AG10803 (cell line): ENCODE data around the gene STRBP.
"Not testable (repeated sequence)": the region's sequence is repeated elsewhere in the genome, so short reads cannot be mapped to it uniquely, and the experiment has no call there.

Source experiments
- DNase-seq: peaks from one replicate; pipeline ENCODE4 v3.0.0; 2010; ENCODE audit warnings: low read depth
- H3K4me3 ChIP-seq: 2 replicates; pipeline ENCODE4 v1.5.1; 2011; ENCODE audit warnings: mild to moderate bottlenecking, low read length, control low read depth
- CTCF ChIP-seq: conservative IDR thresholded peaks from 2 replicates; pipeline ENCODE4 v1.5.1; 2011; ENCODE audit warnings: mild to moderate bottlenecking, low read length, control low read depth, inconsistent platforms

The STRBP gene

GRCh38 chr9:123310551-123311249, 42.3 kb upstream of the STRBP start:
- H3K4me3 ChIP-seq, result no peak overlapping the region
- no peak for TF ChIP-seq CTCF
- DNase-seq, result no peak

- no peak for TF ChIP-seq CTCF
- H3K4me3 ChIP-seq, result no peak overlapping the region
- DNase-seq, result no peak
These were observed 41.2 kb upstream of the STRBP start for GRCh38 chr9:123309611-123310010.

- no peak overlapping the region for H3K4me3 ChIP-seq
- DNase-seq, result no peak
- TF ChIP-seq CTCF, result no peak
These were observed 37.5 kb upstream of the STRBP start for GRCh38 chr9:123305879-123306278.

- no peak for DNase-seq
- TF ChIP-seq CTCF, result no peak
- no peak overlapping the region for H3K4me3 ChIP-seq
These were observed 35.9 kb upstream of the STRBP start for GRCh38 chr9:123304340-123304691.

- TF ChIP-seq CTCF, result no peak
- H3K4me3 ChIP-seq, result no peak overlapping the region
These were observed 34.2 kb upstream of the STRBP start for GRCh38 chr9:123302348-123303214.

GRCh38 chr9:123301936-123302335, 33.5 kb upstream of the STRBP start:
- not testable (repeated sequence) for H3K4me3 ChIP-seq, DNase-seq

More at GRCh38 chr9:123302348-123303214, 34.2 kb upstream of the STRBP start:
- DNase-seq, result no peak

GRCh38 chr9:123300554-123300953, 32.2 kb upstream of the STRBP start:
- no peak overlapping the region for H3K4me3 ChIP-seq

More at GRCh38 chr9:123300554-123300953, 32.2 kb upstream of the STRBP start:
- TF ChIP-seq CTCF, result no peak
- DNase-seq, result no peak
